Mucosa of descending colon (tissue), 3 donors: ENCODE measurements around the gene MLXIPL. TPM values are rescaled to one million over a fixed set of nuclear protein-coding genes. Genes with fewer than 3 reads are reported as not detected.
"Not testable (repeated sequence)": the region's sequence is repeated elsewhere in the genome, so short reads cannot be mapped to it uniquely, and the experiment has no call there.

Experiments used
- ATAC-seq: fragments of 200-7000 bp; cut with Tn5 transposase; one replicate; pipeline ENCODE4 v1.9.1; 2020; ENCODE audit warnings: mild to moderate bottlenecking, moderate library complexity
- DNase-seq, 3 donors: peaks; one replicate each; pipeline ENCODE4 v3.0.0-alpha.2; 2020
- H3K36me3 ChIP-seq: fragments of 200-600 bp; one replicate; pipeline ENCODE4 v1.8.0; 2021; ENCODE audit warnings: low read depth, mild to moderate bottlenecking
- H3K4me1 ChIP-seq: fragments of 200-600 bp; one replicate; pipeline ENCODE4 v1.8.0; 2021; ENCODE audit warnings: low read depth, mild to moderate bottlenecking
- H3K4me3 ChIP-seq: fragments of 200-600 bp; one replicate; pipeline ENCODE4 v1.8.0; 2021; ENCODE audit warnings: mild to moderate bottlenecking
- H3K9me3 ChIP-seq: fragments of 200-600 bp; one replicate; pipeline ENCODE4 v1.8.0; 2021; ENCODE audit warnings: mild to moderate bottlenecking
- intact Hi-C, 2 donors: fragments of 100-400 bp; cut with DNase I in 1 of 2; cut with micrococcal nuclease in 1 of 2; formaldehyde crosslinking; loops; one replicate each; pipeline versions ENCODE4 v1.11.0 to v1.11.1; 2022; cut with DNase I, micrococcal nuclease
- total RNA-seq, 3 donors: library from RNA; stranded (reverse); fragmentation: NEBNext Ultra II Directional in 2 of 3; extraction: Animal tissue kit (Norgen Biotek cat#: 25700) in 2 of 3; gene quantifications; one replicate each; pipeline versions ENCODE4 v1.2.1 to v1.2.4, GENCODE V29; 2021 to 2023
- TF ChIP-seq, protein P1 (sequence below): fragments of 200-600 bp; IDR thresholded peaks from one replicate; pipeline ENCODE4 v1.8.0; 2022; ENCODE audit warnings: antibody characterized with exemption, mild to moderate bottlenecking
- donor health status: DM: no; HTN: no; CAD: no; lungs with moderate emphysema.
- donor health status: DM: no; HTN: no; CAD: no.
- donor health status: DM: no; HTN: yes; CAD: no.

Gene MLXIPL
- total RNA-seq, 3 donors from 2014 or later, result 13.3 to 18.0 (median 15.1) TPM

DNA sequence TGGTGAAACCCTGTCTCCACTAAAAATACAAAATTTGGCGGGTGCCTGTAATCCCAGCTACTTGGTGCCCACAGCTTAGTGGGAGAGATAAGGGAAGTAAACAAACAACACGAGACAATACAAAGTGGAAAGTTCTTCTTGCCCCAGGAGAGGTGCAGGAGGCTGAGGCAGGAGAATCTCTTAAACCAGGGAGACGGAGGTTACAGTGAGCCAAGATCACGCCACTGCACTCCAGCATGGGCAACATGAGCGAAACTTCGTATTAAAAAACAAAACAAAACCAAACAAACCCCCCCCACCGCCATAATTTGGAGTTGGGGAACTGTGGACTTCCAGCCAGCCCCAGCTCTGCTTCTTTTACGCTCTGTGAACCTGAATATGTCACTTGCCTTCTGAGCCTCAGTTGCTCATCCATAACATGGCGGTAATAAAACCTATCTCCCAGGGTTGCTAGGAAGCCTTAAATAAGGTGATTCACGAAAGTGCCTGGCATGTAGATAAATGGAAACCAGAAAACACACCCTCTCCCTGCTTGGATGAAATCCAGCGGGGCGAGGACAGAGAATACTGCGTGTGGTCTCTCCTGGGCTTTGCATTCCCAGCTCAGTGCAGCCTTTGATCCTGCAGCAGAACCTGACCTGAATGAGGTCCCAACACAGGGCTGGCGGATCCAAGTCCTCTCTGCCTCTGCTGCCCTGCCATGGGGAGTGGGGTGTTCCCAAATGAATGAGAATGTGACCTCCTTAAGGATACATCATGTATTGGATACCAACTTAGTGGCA is 10.2 kb downstream of the MLXIPL start:
- no peaks in the 10 kb centered on the region for H3K36me3 ChIP-seq
- DNase-seq (peak in 2 of 3 donors; percentile 46 to 48), ATAC-seq (peak; percentile 42)
- TF ChIP-seq, protein P1, sequence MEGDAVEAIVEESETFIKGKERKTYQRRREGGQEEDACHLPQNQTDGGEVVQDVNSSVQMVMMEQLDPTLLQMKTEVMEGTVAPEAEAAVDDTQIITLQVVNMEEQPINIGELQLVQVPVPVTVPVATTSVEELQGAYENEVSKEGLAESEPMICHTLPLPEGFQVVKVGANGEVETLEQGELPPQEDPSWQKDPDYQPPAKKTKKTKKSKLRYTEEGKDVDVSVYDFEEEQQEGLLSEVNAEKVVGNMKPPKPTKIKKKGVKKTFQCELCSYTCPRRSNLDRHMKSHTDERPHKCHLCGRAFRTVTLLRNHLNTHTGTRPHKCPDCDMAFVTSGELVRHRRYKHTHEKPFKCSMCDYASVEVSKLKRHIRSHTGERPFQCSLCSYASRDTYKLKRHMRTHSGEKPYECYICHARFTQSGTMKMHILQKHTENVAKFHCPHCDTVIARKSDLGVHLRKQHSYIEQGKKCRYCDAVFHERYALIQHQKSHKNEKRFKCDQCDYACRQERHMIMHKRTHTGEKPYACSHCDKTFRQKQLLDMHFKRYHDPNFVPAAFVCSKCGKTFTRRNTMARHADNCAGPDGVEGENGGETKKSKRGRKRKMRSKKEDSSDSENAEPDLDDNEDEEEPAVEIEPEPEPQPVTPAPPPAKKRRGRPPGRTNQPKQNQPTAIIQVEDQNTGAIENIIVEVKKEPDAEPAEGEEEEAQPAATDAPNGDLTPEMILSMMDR, result no peak
- intact Hi-C loops, result no loop called here
- no peak overlapping the region for H3K4me3 ChIP-seq
- peaks cover 3% of the 10 kb centered on the region for H3K4me1 ChIP-seq
- H3K9me3 ChIP-seq, result no peaks in the 10 kb centered on the region

DNA sequence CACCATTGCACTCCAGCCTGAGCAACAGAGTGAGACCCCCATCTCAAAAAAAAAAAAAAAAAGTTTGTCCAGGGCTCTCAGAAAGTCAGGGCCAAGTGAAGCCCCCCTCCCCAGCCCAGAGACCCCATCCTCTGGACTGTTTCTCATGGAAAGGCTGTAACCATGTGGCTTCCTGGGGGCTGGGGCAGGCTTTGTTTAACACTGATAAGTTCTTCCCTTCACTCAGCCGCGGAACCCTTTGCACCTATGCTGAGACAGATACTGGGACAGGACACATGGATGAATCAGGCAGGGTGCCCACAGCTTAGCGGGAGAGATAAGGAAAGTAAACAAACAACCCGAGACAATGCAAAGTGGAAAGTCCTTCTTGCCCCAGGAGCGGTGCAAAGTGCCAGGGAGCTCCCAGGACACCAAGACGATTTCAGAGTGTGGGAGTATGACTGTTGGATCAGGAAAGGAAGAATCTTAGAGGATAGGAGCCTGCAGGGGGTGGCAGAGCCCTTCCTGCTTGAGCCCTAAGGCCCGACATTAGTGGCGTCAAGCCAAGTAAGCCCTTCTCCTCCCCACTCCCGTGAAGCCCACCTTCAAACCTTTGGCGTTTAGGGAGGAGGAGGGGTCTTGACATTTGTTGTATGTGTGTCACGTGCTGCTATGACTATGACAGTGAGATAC is 11.6 kb downstream of the MLXIPL start:
- Histone ChIP-seq H3K4me1 (peaks cover 3% of the 10 kb centered on the region), H3K4me3 (no peak overlapping the region), H3K9me3 (no peaks in the 10 kb centered on the region), H3K36me3 (no peaks in the 10 kb centered on the region)
- TF ChIP-seq, protein P1, result no peak
- intact Hi-C loops, result no loop called here
- DNase-seq (peak; percentile 73 to 86 (median 79)), ATAC-seq (peak; percentile 96)

DNA sequence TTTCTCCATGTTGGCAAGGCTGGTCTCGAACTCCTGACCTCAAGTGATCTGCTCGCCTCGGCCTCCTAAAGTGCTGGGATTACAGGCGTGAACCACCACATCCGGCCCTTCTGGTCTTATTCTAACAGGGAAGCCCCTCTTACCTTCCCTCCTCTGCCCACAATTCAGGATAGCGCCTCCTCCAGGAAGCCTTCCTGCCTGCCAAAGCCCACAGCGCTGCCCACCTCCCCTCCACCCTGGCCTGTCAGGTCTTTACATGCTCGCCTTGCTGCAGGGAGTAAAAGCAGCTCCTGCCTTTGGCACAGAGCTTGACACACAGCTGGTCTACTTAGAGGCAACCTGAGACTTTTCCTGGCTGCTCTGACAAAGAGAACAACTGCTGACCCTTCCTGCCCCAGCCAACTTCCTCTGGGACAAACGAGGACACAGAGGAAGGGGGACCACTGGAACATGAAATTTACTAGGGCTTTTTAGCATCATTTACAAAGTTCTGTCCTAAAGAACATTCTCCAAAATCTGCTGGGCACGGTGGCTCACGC is 13.2 kb downstream of the MLXIPL start:
- Histone ChIP-seq H3K36me3 (no peaks in the 10 kb centered on the region), H3K9me3 (no peaks in the 10 kb centered on the region), H3K4me1 (peaks cover 3% of the 10 kb centered on the region), H3K4me3 (no peak overlapping the region)
- DNase-seq (peak in 1 of 3 donors; percentile 18), ATAC-seq (no peak)
- TF ChIP-seq, protein P1, result no peak
- intact Hi-C loops, result no loop called here

DNA sequence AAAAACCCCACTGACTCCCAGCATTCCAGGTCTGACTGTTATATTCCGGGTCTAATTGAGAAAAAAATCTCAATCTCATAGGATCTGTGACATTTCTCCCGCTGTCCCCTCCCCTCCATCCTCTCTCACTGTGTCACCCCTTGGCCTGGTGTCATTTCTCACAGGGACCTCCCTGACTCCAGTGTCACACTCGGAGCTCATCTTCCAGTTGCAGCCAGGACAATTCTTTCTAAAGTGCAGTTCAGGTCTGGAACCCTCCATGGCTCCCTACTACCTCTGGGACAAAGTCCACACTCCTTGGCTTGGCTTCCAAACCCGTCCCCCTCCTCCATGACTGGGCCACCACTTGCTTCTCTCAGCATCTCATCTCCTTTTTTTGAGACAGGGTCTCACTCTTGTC is 14.2 kb downstream of the MLXIPL start:
- TF ChIP-seq, protein P1, result no peak
- H3K36me3 ChIP-seq, result no peaks in the 10 kb centered on the region
- DNase-seq (peak in 1 of 3 donors; percentile 17), ATAC-seq (no peak)
- intact Hi-C loops, result no loop called here
- no peak overlapping the region for H3K4me3 ChIP-seq
- peaks cover 3% of the 10 kb centered on the region for H3K4me1 ChIP-seq
- H3K9me3 ChIP-seq, result no peaks in the 10 kb centered on the region

DNA sequence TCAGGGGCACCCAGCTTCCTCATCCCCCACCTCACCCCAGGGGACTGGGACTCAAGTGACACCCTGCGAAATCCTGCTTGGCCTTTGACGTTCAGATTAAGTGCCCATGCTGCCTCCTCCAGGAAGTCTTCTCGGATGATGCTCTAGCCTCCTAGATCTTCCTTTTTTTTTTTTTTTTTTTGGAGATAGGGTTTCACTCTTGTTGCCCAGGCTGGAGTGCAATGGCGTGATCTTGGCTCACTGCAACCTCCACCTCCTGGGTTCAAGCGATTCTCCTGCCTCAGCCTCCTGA is 16.7 kb downstream of the MLXIPL start:
- intact Hi-C loops, result loop anchor here (5.0 to 10.0 kb wide), 3 partner anchors 67 to 130 kb away; partner anchors contain the start of gene ABHD11 (in 1 of the 2)
- not testable (repeated sequence) for H3K36me3 ChIP-seq, ATAC-seq, DNase-seq, H3K4me1 ChIP-seq, H3K4me3 ChIP-seq, H3K9me3 ChIP-seq
